Keratinocyte (primary cell): ENCODE results near the gene S1PR3.

Experiments used
- EZH2 ChIP-seq: IDR thresholded peaks from one replicate; pipeline ENCODE4 v1.6.1; 2012; ENCODE audit warnings: inconsistent platforms, mild to moderate bottlenecking, low read length, moderate library complexity
- TF ChIP-seq, protein P1 (sequence below), 3 experiments: IDR thresholded peaks in 1 of 3; conservative IDR thresholded peaks in 1 of 3; optimal IDR thresholded peaks in 1 of 3; 2 replicates in 2 of 3; 3 replicates in 1 of 3; pipeline versions ENCODE3 to v1.5.1; 2011; ENCODE audit warnings: low read length in 3 of 3, mild to moderate bottlenecking in 3 of 3, moderate library complexity in 2 of 3, control low read depth in 1 of 3, inconsistent platforms in 1 of 3; ENCODE audit not compliant: insufficient read depth in 2 of 3; ENCODE audit errors: extremely low read depth in 1 of 3

DNA sequence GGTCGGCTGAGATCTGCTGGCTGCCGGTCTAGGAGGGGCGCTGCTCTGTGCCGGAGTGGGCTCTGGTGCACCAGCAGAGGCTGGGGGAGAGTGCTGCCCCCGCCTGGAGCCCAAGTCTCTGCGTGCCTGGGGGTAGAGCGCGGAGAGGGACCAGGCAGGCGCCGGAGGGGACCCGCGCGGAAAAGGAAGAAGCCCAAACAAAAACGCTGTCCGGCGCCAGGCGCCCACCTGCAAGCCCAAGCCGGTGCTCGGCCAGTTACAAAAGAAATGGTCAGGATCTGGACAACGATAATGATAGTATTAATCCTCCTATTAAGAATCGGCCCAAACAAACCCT lies 571 bp upstream of the S1PR3 start:
- TF ChIP-seq, protein P1, sequence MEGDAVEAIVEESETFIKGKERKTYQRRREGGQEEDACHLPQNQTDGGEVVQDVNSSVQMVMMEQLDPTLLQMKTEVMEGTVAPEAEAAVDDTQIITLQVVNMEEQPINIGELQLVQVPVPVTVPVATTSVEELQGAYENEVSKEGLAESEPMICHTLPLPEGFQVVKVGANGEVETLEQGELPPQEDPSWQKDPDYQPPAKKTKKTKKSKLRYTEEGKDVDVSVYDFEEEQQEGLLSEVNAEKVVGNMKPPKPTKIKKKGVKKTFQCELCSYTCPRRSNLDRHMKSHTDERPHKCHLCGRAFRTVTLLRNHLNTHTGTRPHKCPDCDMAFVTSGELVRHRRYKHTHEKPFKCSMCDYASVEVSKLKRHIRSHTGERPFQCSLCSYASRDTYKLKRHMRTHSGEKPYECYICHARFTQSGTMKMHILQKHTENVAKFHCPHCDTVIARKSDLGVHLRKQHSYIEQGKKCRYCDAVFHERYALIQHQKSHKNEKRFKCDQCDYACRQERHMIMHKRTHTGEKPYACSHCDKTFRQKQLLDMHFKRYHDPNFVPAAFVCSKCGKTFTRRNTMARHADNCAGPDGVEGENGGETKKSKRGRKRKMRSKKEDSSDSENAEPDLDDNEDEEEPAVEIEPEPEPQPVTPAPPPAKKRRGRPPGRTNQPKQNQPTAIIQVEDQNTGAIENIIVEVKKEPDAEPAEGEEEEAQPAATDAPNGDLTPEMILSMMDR (optimal IDR thresholded peaks at IDR 0.05 in 1 of 3, IDR thresholded peaks at IDR 0.05 in 1 of 3, conservative IDR thresholded peaks at IDR 0.05 in 1 of 3; ENCODE audit: extremely low read depth in 1 of 3, insufficient read depth in 2 of 3, low read length in 3 of 3): no peak
- no peak for TF ChIP-seq EZH2
